Endothelial cell of umbilical vein (primary cell): ENCODE results near the gene DZIP1. TPM values are rescaled to one million over a fixed set of nuclear protein-coding genes. Genes with fewer than 3 reads are reported as not detected.

Experiments
- BruUV-seq: library from RNA; stranded (reverse); fragments of 400-500 nt; replicated peaks from 2 replicates; lab custom pipeline; 2021; lab: Mats Ljungman, UMichigan
- CTCF ChIA-PET: fragments of 300-600, 350-600 bp; sonication (Branson Sonifier 250); formaldehyde crosslinking; loops from one replicate; lab custom pipeline; 2021; ENCODE audit warnings: antibody characterized with exemption, inconsistent platforms; lab: Charles Lee
- POLR2A ChIA-PET: fragments of 300-600, 350-600 bp; sonication (Branson Sonifier 250); formaldehyde crosslinking; loops from one replicate; lab custom pipeline; 2021; ENCODE audit warnings: antibody characterized with exemption, inconsistent platforms; lab: Charles Lee
- DNase-seq: peaks from one replicate; pipeline ENCODE4 v3.0.0-alpha.2; 2011; ENCODE audit warnings: low read depth, low spot score
- FAIRE-seq: peaks from 2 replicates; lab custom pipeline; 2011; peaks lifted over from hg19 to GRCh38; lab: Jason Lieb, UNC
- H2AFZ ChIP-seq: 2 replicates; pipeline ENCODE4 v1.6.0; 2012; ENCODE audit warnings: low read depth, low read length, control low read depth, inconsistent platforms
- H3K27ac ChIP-seq: 2 replicates; pipeline ENCODE4 v1.5.1; 2011; ENCODE audit warnings: low read depth, mild to moderate bottlenecking, control low read depth, low read length, moderate library complexity; ENCODE audit not compliant: insufficient read depth
- H3K27me3 ChIP-seq, 2 experiments: 2 replicates each; pipeline versions ENCODE4 v1.6.0 to v1.6.1; 2011; ENCODE audit warnings: low read length in 2 of 2, mixed read lengths in 1 of 2; ENCODE audit not compliant: control insufficient read depth in 2 of 2, insufficient read depth in 2 of 2
- H3K36me3 ChIP-seq, 2 experiments: 2 replicates in 1 of 2; 3 replicates in 1 of 2; pipeline ENCODE4 v1.5.1; 2011; ENCODE audit warnings: low read length in 2 of 2, mild to moderate bottlenecking in 1 of 2, moderate library complexity in 1 of 2; ENCODE audit not compliant: control insufficient read depth in 2 of 2, insufficient read depth in 2 of 2; ENCODE audit errors: extremely low read depth in 1 of 2
- H3K4me1 ChIP-seq: 3 replicates; pipeline ENCODE4 v1.5.1; 2011; ENCODE audit warnings: mild to moderate bottlenecking, low read length; ENCODE audit not compliant: control insufficient read depth, insufficient read depth; ENCODE audit errors: extremely low read depth
- H3K4me2 ChIP-seq: 2 replicates; pipeline ENCODE4 v1.6.1; 2011; ENCODE audit warnings: low read length, control low read depth, mixed read lengths; ENCODE audit not compliant: insufficient read depth
- H3K4me3 ChIP-seq, 3 experiments: fragments of 200-600 bp in 1 of 3; sonication (generic), shearing (Covaris generic) in 1 of 3; replicated peaks in 1 of 3; 2 replicates each; pipeline ENCODE4 v1.5.1; 2011 to 2016; ENCODE audit warnings: control low read depth in 3 of 3, low read length in 3 of 3, mild to moderate bottlenecking in 2 of 3, inconsistent platforms in 1 of 3, low read depth in 1 of 3, moderate library complexity in 1 of 3; ENCODE audit not compliant: insufficient read depth in 1 of 3
- H3K79me2 ChIP-seq: 2 replicates; pipeline ENCODE4 v1.6.0; 2012; ENCODE audit warnings: low read length, inconsistent platforms; ENCODE audit not compliant: control insufficient read depth, insufficient read depth
- H3K9ac ChIP-seq: replicated peaks from 2 replicates; pipeline ENCODE3; 2011; ENCODE audit warnings: low read length, control low read depth; ENCODE audit not compliant: insufficient read depth; ENCODE audit errors: extremely low read depth
- H3K9me1 ChIP-seq: replicated peaks from 3 replicates; pipeline ENCODE4 v1.6.0; 2011; ENCODE audit warnings: mild to moderate bottlenecking, low read length; ENCODE audit not compliant: control insufficient read depth, insufficient read depth; ENCODE audit errors: extremely low read depth
- H3K9me3 ChIP-seq: replicated peaks from 2 replicates; pipeline ENCODE4 v1.5.1; 2012; ENCODE audit warnings: low read length, inconsistent platforms; ENCODE audit not compliant: control insufficient read depth, insufficient read depth
- H4K20me1 ChIP-seq: replicated peaks from 2 replicates; pipeline ENCODE3; 2011; ENCODE audit warnings: mild to moderate bottlenecking, low read length; ENCODE audit not compliant: control insufficient read depth, insufficient read depth; ENCODE audit errors: extremely low read depth
- FOS ChIP-seq: IDR thresholded peaks from 2 replicates; pipeline ENCODE4 v1.6.1; 2011; ENCODE audit warnings: mild to moderate bottlenecking, low read length, moderate library complexity, borderline replicate concordance; ENCODE audit not compliant: insufficient read depth
- GATA2 ChIP-seq: IDR thresholded peaks from 2 replicates; pipeline ENCODE4 v1.7.0; 2011; ENCODE audit warnings: low read depth, mild to moderate bottlenecking, moderate library complexity, mixed read lengths, low read length; ENCODE audit not compliant: insufficient read length, insufficient read depth
- JUN ChIP-seq: IDR thresholded peaks from 2 replicates; pipeline ENCODE4 v1.6.1; 2011; ENCODE audit warnings: borderline replicate concordance, low read depth; ENCODE audit not compliant: insufficient read length, insufficient read depth
- POLR2A ChIP-seq: IDR thresholded peaks from 2 replicates; pipeline ENCODE4 v1.6.1; 2012; ENCODE audit warnings: low read depth, mild to moderate bottlenecking, control low read depth, low read length
- dilution Hi-C: fragments of 300-500 bp; cut with MboI; formaldehyde crosslinking; loops from one replicate; pipeline ENCODE4 v1.15.0; 2019; ENCODE audit warnings: low sequenced_read_pairs; ENCODE audit not compliant: extremely low pct_ligation_motif_present
- intact Hi-C: fragments of 100-400 bp; cut with micrococcal nuclease; formaldehyde crosslinking; loops from one replicate; pipeline ENCODE4 v1.10.0; 2022
- polyA plus RNA-seq, 4 experiments: library from polyadenylated mRNA; depleted of rRNA in 3 of 4; stranded (reverse) in 3 of 4; unstranded in 1 of 4; fragments of >200 nt; gene quantifications; 2 replicates each; pipeline versions ENCODE4 v1.2.1 to v1.2.3, GENCODE V29; 2011 to 2012; ENCODE audit warnings: missing spikeins in 1 of 4
- total RNA-seq: library from RNA; stranded (reverse); gene quantifications from 2 replicates; pipeline ENCODE4 v1.2.3, GENCODE V29; 2021
- TF ChIP-seq, protein P1 (sequence below), 2 donors: IDR thresholded peaks; 1 replicate in 1 of 2; 2 replicates in 1 of 2; pipeline ENCODE4 v1.5.1; 2011; ENCODE audit warnings: low read length in 2 of 2, mild to moderate bottlenecking in 2 of 2, moderate library complexity in 2 of 2, control low read depth in 1 of 2, inconsistent platforms in 1 of 2, low read depth in 1 of 2; ENCODE audit not compliant: insufficient read depth in 1 of 2; ENCODE audit errors: extremely low read depth in 1 of 2
- TF ChIP-seq, protein P2 (sequence below): IDR thresholded peaks from 2 replicates; pipeline ENCODE4 v1.6.1; 2011; ENCODE audit not compliant: insufficient read depth, insufficient read length

Gene DZIP1
- total and polyA plus RNA-seq, 2 donors (not counting 3 experiments of a cell fraction or from before 2014, with no cell fraction given), result 8.6 to 32.1 TPM

- intact Hi-C loops, result loop anchor here (1.0 kb wide), 3 partner anchors 37 to 356 kb away; no protein-coding TSS in a partner anchor
- dilution Hi-C loops, result no loop called here
- Histone ChIP-seq H3K4me1 (no peaks in the 10 kb centered on the region), H3K27me3 (no peaks in the 10 kb centered on the region), H3K27ac (no peak overlapping the region), H3K4me2 (no peak overlapping the region), H3K79me2 (no peaks in the 10 kb centered on the region), H2AFZ (no peak overlapping the region), H3K9me1 (no peaks in the 10 kb centered on the region), H3K9ac (no peak overlapping the region), H4K20me1 (peaks cover 2% of the 10 kb centered on the region), H3K9me3 (no peaks in the 10 kb centered on the region), H3K36me3 (peaks cover 17 to 22% of the 10 kb centered on the region in 2 experiments), H3K4me3 (no peak overlapping the region)
- peak; percentile 79 for FAIRE-seq
- DNase-seq, result peak; percentile 50
- POLR2A ChIA-PET, result interaction anchor here (0.6 to 0.7 kb wide), 3 partner anchors 21 to 210 kb away, joined by 3 to 6 read pairs (median 4); partner anchors contain the start of gene DZIP1
- BruUV-seq, result no TSS peak
- CTCF ChIA-PET, result interaction anchor here (0.6 to 7.5 kb wide), 66 partner anchors 9 to 1194 kb away, joined by 3 to 286 read pairs (median 4); partner anchors contain the start of genes DNAJC3 and DZIP1
- no peak for TF ChIP-seq JUN
- TF ChIP-seq, protein P1, sequence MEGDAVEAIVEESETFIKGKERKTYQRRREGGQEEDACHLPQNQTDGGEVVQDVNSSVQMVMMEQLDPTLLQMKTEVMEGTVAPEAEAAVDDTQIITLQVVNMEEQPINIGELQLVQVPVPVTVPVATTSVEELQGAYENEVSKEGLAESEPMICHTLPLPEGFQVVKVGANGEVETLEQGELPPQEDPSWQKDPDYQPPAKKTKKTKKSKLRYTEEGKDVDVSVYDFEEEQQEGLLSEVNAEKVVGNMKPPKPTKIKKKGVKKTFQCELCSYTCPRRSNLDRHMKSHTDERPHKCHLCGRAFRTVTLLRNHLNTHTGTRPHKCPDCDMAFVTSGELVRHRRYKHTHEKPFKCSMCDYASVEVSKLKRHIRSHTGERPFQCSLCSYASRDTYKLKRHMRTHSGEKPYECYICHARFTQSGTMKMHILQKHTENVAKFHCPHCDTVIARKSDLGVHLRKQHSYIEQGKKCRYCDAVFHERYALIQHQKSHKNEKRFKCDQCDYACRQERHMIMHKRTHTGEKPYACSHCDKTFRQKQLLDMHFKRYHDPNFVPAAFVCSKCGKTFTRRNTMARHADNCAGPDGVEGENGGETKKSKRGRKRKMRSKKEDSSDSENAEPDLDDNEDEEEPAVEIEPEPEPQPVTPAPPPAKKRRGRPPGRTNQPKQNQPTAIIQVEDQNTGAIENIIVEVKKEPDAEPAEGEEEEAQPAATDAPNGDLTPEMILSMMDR (IDR thresholded peaks at IDR 0.05; ENCODE audit: extremely low read depth in 1 of 2, insufficient read depth in 1 of 2, low read depth in 1 of 2, low read length in 2 of 2), result peak; percentile 52 to 59
Measured at GRCh38 chr13:95624020-95624419, 20.5 kb downstream of the DZIP1 start.

DNA sequence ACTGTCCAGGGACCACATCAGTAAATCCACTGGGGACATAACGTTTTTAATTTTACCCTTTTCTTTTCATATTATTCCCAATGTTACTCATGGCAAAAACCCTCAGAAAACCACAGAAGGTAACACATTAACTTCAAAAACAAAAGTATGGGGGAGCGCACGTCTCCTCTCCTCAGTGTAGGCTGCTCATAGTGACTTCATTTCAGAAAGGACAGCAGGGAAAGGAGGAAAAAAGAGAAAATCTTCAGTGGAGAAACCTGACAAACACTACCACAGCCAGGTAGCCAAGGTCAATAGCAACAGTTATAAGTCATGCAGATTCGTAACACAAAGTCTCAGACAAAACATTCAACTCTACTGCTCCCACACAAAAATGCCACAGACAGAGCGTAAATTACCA, 21.4 kb downstream of the DZIP1 start:
- intact Hi-C loops, result no loop called here
- Histone ChIP-seq H3K9me3 (no peaks in the 10 kb centered on the region), H3K27me3 (no peaks in the 10 kb centered on the region), H3K79me2 (no peaks in the 10 kb centered on the region), H3K9ac (no peak overlapping the region), H3K4me3 (no peak overlapping the region), H3K27ac (no peak overlapping the region), H3K36me3 (peaks cover 17 to 19% of the 10 kb centered on the region in 2 experiments), H3K4me2 (no peak overlapping the region), H2AFZ (no peak overlapping the region), H4K20me1 (peaks cover 2% of the 10 kb centered on the region), H3K4me1 (no peaks in the 10 kb centered on the region), H3K9me1 (no peaks in the 10 kb centered on the region)
- BruUV-seq, result no TSS peak
- DNase-seq (no peak), FAIRE-seq (no peak)
- dilution Hi-C loops, result no loop called here
- ChIA-PET POLR2A (no interaction called here), CTCF (interaction anchor here (0.8 to 7.5 kb wide), 12 partner anchors 10 to 434 kb away, joined by 3 to 286 read pairs (median 10); partner anchors contain the start of gene DZIP1)
- no peak for TF ChIP-seq POLR2A
- no peak for TF ChIP-seq GATA2
- TF ChIP-seq FOS, result no peak
- TF ChIP-seq, protein P2, sequence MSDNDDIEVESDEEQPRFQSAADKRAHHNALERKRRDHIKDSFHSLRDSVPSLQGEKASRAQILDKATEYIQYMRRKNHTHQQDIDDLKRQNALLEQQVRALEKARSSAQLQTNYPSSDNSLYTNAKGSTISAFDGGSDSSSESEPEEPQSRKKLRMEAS, result no peak
